HG02840 (cell line): ENCODE measurements around the gene RAD21L1.

Source experiments
- ATAC-seq: cut with Tn5 transposase; IDR thresholded peaks from one replicate; pipeline ENCODE4 v1.9.1; 2021; ENCODE audit warnings: mild to moderate bottlenecking, moderate library complexity, moderate number of reproducible peaks; ENCODE audit not compliant: unreplicated experiment, low FRiP score

Gene RAD21L1

GRCh38 chr20:1267809-1268374 is 42.0 kb downstream of the RAD21L1 start:
- ATAC-seq: no peak

GRCh38 chr20:1269235-1269634 is 43.4 kb downstream of the RAD21L1 start:
- no peak for ATAC-seq

- no peak for ATAC-seq
These were observed 44.0 kb downstream of the RAD21L1 start for GRCh38 chr20:1269850-1270249.

- ATAC-seq: no peak
These were observed 46.7 kb downstream of the RAD21L1 start for GRCh38 chr20:1272368-1273100.

GRCh38 chr20:1273366-1273765 is 47.5 kb downstream of the RAD21L1 start:
- no peak for ATAC-seq

GRCh38 chr20:1274485-1275311 is 48.9 kb downstream of the RAD21L1 start:
- ATAC-seq: no peak

- no peak for ATAC-seq
These were observed 50.1 kb downstream of the RAD21L1 start for GRCh38 chr20:1275919-1276318.

GRCh38 chr20:1277529-1278322 is 51.9 kb downstream of the RAD21L1 start:
- no peak for ATAC-seq

- ATAC-seq: no peak
These were observed 53.1 kb downstream of the RAD21L1 start for GRCh38 chr20:1278993-1279392.

- no peak for ATAC-seq
These were observed 54.6 kb downstream of the RAD21L1 start for GRCh38 chr20:1280195-1281102.

- no peak for ATAC-seq
These were observed 55.6 kb downstream of the RAD21L1 start for GRCh38 chr20:1281279-1282057.

GRCh38 chr20:1282966-1283365 is 57.1 kb downstream of the RAD21L1 start:
- ATAC-seq: no peak

- ATAC-seq: no peak
These were observed 58.0 kb downstream of the RAD21L1 start for GRCh38 chr20:1283522-1284510.

- ATAC-seq: no peak
These were observed 60.6 kb downstream of the RAD21L1 start for GRCh38 chr20:1286267-1287024.

GRCh38 chr20:1287306-1287705 is 61.5 kb downstream of the RAD21L1 start:
- no peak for ATAC-seq

GRCh38 chr20:1287787-1288569 is 62.1 kb downstream of the RAD21L1 start:
- ATAC-seq: no peak
